PC-3 (cell line): ENCODE results near the gene MICU1. TPM values are rescaled to one million over a fixed set of nuclear protein-coding genes. Genes with fewer than 3 reads are reported as not detected.

ENCODE experiments used
- ATAC-seq: fragments of 200-7000 bp; cut with Tn5 transposase; 2 replicates; pipeline ENCODE4 v1.9.1; 2020; ENCODE audit warnings: mild to moderate bottlenecking, moderate library complexity
- BruUV-seq: library from RNA; stranded (reverse); fragments of 400-500 nt; replicated peaks from 2 replicates; lab custom pipeline; 2021; lab: Mats Ljungman, UMichigan
- CTCF ChIA-PET: fragments of 300-600 bp; sonication (Branson Sonifier 250); formaldehyde crosslinking; loops from one replicate; lab custom pipeline; 2022; ENCODE audit warnings: antibody characterized with exemption; lab: Charles Lee
- POLR2A ChIA-PET: fragments of 300-600 bp; sonication (Branson Sonifier 250); formaldehyde crosslinking; loops from one replicate; lab custom pipeline; 2022; ENCODE audit warnings: antibody characterized with exemption; ENCODE audit not compliant: unreplicated experiment; lab: Charles Lee
- DNase-seq: peaks from one replicate; pipeline ENCODE4 v3.0.0-alpha.2; 2015
- H2AFZ ChIP-seq: fragments of 300-600 bp; sonication (generic); 2 replicates; pipeline ENCODE4 v1.6.0; 2016; ENCODE audit warnings: antibody characterized with exemption, low read length
- H3F3A ChIP-seq: fragments of 300-600 bp; sonication (generic); one replicate; pipeline ENCODE4 v1.6.0; 2017; ENCODE audit warnings: antibody characterized with exemption, low read length, control low read depth, mild to moderate bottlenecking; ENCODE audit not compliant: unreplicated experiment
- H3K27ac ChIP-seq: fragments of 300-600 bp; sonication (generic); 2 replicates; pipeline ENCODE4 v1.5.1; 2016; ENCODE audit warnings: mild to moderate bottlenecking, low read length
- H3K27me3 ChIP-seq: fragments of 300-600 bp; sonication (generic); 2 replicates; pipeline ENCODE4 v1.6.1; 2016; ENCODE audit warnings: low read length, mixed read lengths
- H3K36me3 ChIP-seq: fragments of 300-600 bp; sonication (generic); 2 replicates; pipeline ENCODE4 v1.6.1; 2016; ENCODE audit warnings: low read depth, mixed run types, low read length, mixed read lengths
- H3K4me1 ChIP-seq: fragments of 300-600 bp; sonication (generic); 2 replicates; pipeline ENCODE4 v1.5.1; 2016; ENCODE audit warnings: low read length; ENCODE audit not compliant: insufficient read depth
- H3K4me2 ChIP-seq: fragments of 300-600 bp; sonication (generic); 2 replicates; pipeline ENCODE4 v1.6.0; 2016; ENCODE audit warnings: low read length
- H3K4me3 ChIP-seq: fragments of 300-600 bp; sonication (generic); 2 replicates; pipeline ENCODE4 v1.5.1; 2016; ENCODE audit warnings: mild to moderate bottlenecking, low read length, mixed read lengths
- H3K79me2 ChIP-seq: fragments of 300-600 bp; sonication (generic); 2 replicates; pipeline ENCODE4 v1.6.1; 2017; ENCODE audit warnings: low read length, mixed read lengths
- H3K9ac ChIP-seq: fragments of 300-600 bp; sonication (generic); 2 replicates; pipeline ENCODE4 v1.6.0; 2016; ENCODE audit warnings: mild to moderate bottlenecking, low read length
- H3K9me2 ChIP-seq: fragments of 300-600 bp; sonication (generic); replicated peaks from 2 replicates; pipeline ENCODE4 v1.6.1; 2016; ENCODE audit warnings: mixed run types, low read length, mixed read lengths
- H3K9me3 ChIP-seq: fragments of 300-600 bp; sonication (generic); 2 replicates; pipeline ENCODE4 v1.6.1; 2016; ENCODE audit warnings: low read length, mixed read lengths
- H4K20me1 ChIP-seq: fragments of 300-600 bp; sonication (generic); 2 replicates; pipeline ENCODE4 v1.6.1; 2016; ENCODE audit warnings: low read length, mixed read lengths
- CTCF ChIP-seq: fragments of 300-600 bp; sonication (generic); conservative IDR thresholded peaks from 2 replicates; pipeline ENCODE4 v1.5.1; 2017; ENCODE audit warnings: antibody characterized with exemption, low read depth, mild to moderate bottlenecking, low read length
- EZH2 ChIP-seq: fragments of 300-600 bp; sonication (generic); IDR thresholded peaks from one replicate; pipeline ENCODE4 v1.6.1; 2017; ENCODE audit warnings: antibody characterized with exemption, mild to moderate bottlenecking, low read length; ENCODE audit not compliant: unreplicated experiment
- EZH2phosphoT487 ChIP-seq: fragments of 300-600 bp; sonication (generic); IDR thresholded peaks from 2 replicates; pipeline ENCODE4 v1.6.1; 2018; ENCODE audit warnings: mild to moderate bottlenecking, antibody characterized with exemption, low read length, borderline replicate concordance
- intact Hi-C: fragments of 100-400 bp; cut with micrococcal nuclease; formaldehyde crosslinking; loops from 2 replicates; pipeline ENCODE4 v1.9.0; 2023
- total RNA-seq: library from RNA; depleted of rRNA; stranded (reverse); fragments of >200 nt; gene quantifications from 2 replicates; pipeline ENCODE4 v1.2.3, GENCODE V29; 2014

MICU1 gene
- total RNA-seq, 1 experiment from 2014 or later: 19.8 TPM

- Histone ChIP-seq H3K36me3 (no peaks in the 10 kb centered on the region), H2AFZ (no peak overlapping the region), H3K9me2 (no peaks in the 10 kb centered on the region), H3F3A (no peaks in the 10 kb centered on the region), H3K4me2 (no peak overlapping the region), H4K20me1 (no peaks in the 10 kb centered on the region), H3K79me2 (no peaks in the 10 kb centered on the region), H3K9me3 (no peaks in the 10 kb centered on the region), H3K27ac (no peak overlapping the region), H3K4me3 (no peak overlapping the region), H3K9ac (no peak overlapping the region), H3K27me3 (no peaks in the 10 kb centered on the region), H3K4me1 (no peaks in the 10 kb centered on the region)
- TF ChIP-seq CTCF: no peak
- TF ChIP-seq EZH2phosphoT487: no peak
- no peak for TF ChIP-seq EZH2
- no peak for ATAC-seq
- no peak for DNase-seq
- intact Hi-C loops: no loop called here
- POLR2A ChIA-PET: no interaction called here
- CTCF ChIA-PET: no interaction called here
- no TSS peak for BruUV-seq
These were observed 19.5 kb upstream of the MICU1 start for GRCh38 chr10:72645263-72645858.

DNA sequence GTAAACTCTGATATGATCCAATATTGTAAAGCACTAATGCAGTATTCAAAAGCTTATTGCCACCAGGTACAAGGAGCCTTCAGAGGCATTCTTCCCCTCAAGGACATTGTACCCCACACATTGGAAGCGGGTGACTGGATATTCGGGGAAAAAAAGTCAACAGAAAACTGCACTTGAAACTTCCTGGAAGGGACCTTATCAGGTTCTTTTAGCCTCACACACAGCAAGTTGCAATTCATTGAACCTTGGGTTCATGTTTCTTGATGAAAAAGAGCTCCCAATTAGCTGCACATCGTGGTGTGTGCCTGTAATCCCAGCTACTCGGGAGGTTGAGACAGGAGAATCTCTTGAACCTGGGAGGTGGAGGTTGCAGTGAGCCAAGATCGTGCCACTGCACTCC, 16.4 kb upstream of the MICU1 start:
- H3K9me2 ChIP-seq: no peaks in the 10 kb centered on the region
- no peak overlapping the region for H3K27ac ChIP-seq
- POLR2A ChIA-PET: no interaction called here
- no peaks in the 10 kb centered on the region for H3K27me3 ChIP-seq
- CTCF ChIA-PET: no interaction called here
- ATAC-seq (no peak), DNase-seq (no peak)
- intact Hi-C loops: no loop called here
- no peaks in the 10 kb centered on the region for H3K9me3 ChIP-seq
- BruUV-seq: no TSS peak
- H3F3A ChIP-seq: no peaks in the 10 kb centered on the region
- H3K4me2 ChIP-seq: no peak overlapping the region
- no peaks in the 10 kb centered on the region for H4K20me1 ChIP-seq
- no peak overlapping the region for H2AFZ ChIP-seq
- no peak overlapping the region for H3K4me3 ChIP-seq
- no peaks in the 10 kb centered on the region for H3K79me2 ChIP-seq
- TF ChIP-seq CTCF (no peak), EZH2phosphoT487 (no peak), EZH2 (no peak)
- no peaks in the 10 kb centered on the region for H3K36me3 ChIP-seq
- peaks cover 7% of the 10 kb centered on the region; the same call in 1 of the 2 replicates for H3K4me1 ChIP-seq
- H3K9ac ChIP-seq: no peak overlapping the region

DNA sequence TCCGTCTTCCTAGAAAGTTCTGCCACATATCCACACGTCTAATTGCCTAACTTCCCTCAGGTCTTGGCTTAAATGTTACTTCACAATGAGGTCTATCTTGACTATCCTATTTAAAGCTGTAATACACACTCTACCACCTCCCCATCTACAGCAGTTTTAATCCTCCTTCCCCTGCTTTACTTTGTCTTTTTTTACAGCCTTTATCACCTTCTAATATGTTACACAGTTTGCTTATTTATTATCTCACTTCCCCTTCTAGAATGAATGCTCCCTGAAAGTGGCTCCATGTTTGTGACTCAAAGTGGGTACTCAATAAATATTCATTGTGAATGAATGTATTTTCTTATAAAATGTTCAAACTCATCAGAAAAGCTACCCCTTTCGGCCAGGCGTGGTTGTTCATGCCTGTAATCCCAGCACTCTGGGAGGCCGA, 13.6 kb upstream of the MICU1 start:
- peak overlapping the region; percentile 35 for H3K27ac ChIP-seq
- H2AFZ ChIP-seq: no peak overlapping the region
- no peak for TF ChIP-seq EZH2
- no peak for TF ChIP-seq EZH2phosphoT487
- TF ChIP-seq CTCF: no peak
- ChIA-PET CTCF (no interaction called here), POLR2A (no interaction called here)
- no peaks in the 10 kb centered on the region for H3K27me3 ChIP-seq
- H3K9me3 ChIP-seq: no peaks in the 10 kb centered on the region
- H3K4me1 ChIP-seq: peaks cover 7% of the 10 kb centered on the region; the same call in 1 of the 2 replicates
- no peaks in the 10 kb centered on the region for H3K79me2 ChIP-seq
- BruUV-seq: no TSS peak
- intact Hi-C loops: no loop called here
- H3K36me3 ChIP-seq: no peaks in the 10 kb centered on the region
- no peak for ATAC-seq
- DNase-seq: no peak
- H4K20me1 ChIP-seq: no peaks in the 10 kb centered on the region
- no peaks in the 10 kb centered on the region for H3F3A ChIP-seq
- H3K4me2 ChIP-seq: no peak overlapping the region
- no peak overlapping the region for H3K9ac ChIP-seq
- no peak overlapping the region for H3K4me3 ChIP-seq
- no peaks in the 10 kb centered on the region for H3K9me2 ChIP-seq
